GM10266 (cell line): ENCODE data around the gene LDB3.

Experiments used
- DNase-seq: peaks from one replicate; pipeline ENCODE4 v3.0.0; 2012; ENCODE audit errors: extremely low spot score
- CTCF ChIP-seq: IDR thresholded peaks from 2 replicates; pipeline ENCODE4 v1.5.1; 2012; ENCODE audit warnings: mild to moderate bottlenecking, low read depth; ENCODE audit not compliant: control insufficient read depth, insufficient read depth; ENCODE audit errors: missing control alignments

The LDB3 gene

GRCh38 chr10:86756511-86757112 is 88.3 kb downstream of the LDB3 start, which contains the start of gene BMPR1A:
TSS of gene BMPR1A (plus strand) at chr10:86756619. CDS start at chr10:86876019, 119,400 bp downstream.
- peak; percentile 42 for DNase-seq
- no peak for TF ChIP-seq CTCF

- TF ChIP-seq CTCF = no peak
- DNase-seq = peak; percentile 36
These were observed 89.0 kb downstream of the LDB3 start for GRCh38 chr10:86757113-86757972.

- no peak for TF ChIP-seq CTCF
- DNase-seq = no peak
These were observed 90.1 kb downstream of the LDB3 start for GRCh38 chr10:86758189-86759072.

- DNase-seq = no peak
- TF ChIP-seq CTCF = no peak
These were observed 90.9 kb downstream of the LDB3 start for GRCh38 chr10:86759073-86759672.

GRCh38 chr10:86763404-86763803 is 95.1 kb downstream of the LDB3 start:
- no peak for TF ChIP-seq CTCF
- DNase-seq = no peak

GRCh38 chr10:86765548-86765947 is 97.2 kb downstream of the LDB3 start:
- DNase-seq = no peak
- TF ChIP-seq CTCF = no peak
